HepG2 (cell line): ENCODE data around the gene SLC38A3. TPM values are rescaled to one million over a fixed set of nuclear protein-coding genes. Genes with fewer than 3 reads are reported as not detected.

ENCODE experiments used
- ATAC-seq: fragments of 200-7000 bp; cut with Tn5 transposase; 3 replicates; pipeline ENCODE4 v1.9.1; 2020; ENCODE audit warnings: mild to moderate bottlenecking, moderate library complexity
- BruUV-seq: library from RNA; stranded (reverse); fragments of 400-500 nt; replicated peaks from 2 replicates; lab custom pipeline; 2021; lab: Mats Ljungman, UMichigan
- CTCF ChIA-PET: fragments of 300-600 bp; formaldehyde crosslinking; extraction: SDS; loops from one replicate; lab custom pipeline; 2021; ENCODE audit warnings: low total read pairs, inconsistent platforms, low intra/inter-chr PET ratio; lab: Yijun Ruan, JAX
- POLR2A ChIA-PET: fragments of 350-600 bp; sonication (Branson Sonifier 250); formaldehyde crosslinking; loops from one replicate; lab custom pipeline; 2020; ENCODE audit warnings: antibody characterized with exemption, inconsistent platforms; lab: Yijun Ruan, JAX
- DNase-seq: peaks from one replicate; pipeline ENCODE4 v3.0.0-alpha.2; 2015; ENCODE audit warnings: low spot score
- FAIRE-seq: peaks from 3 replicates; lab custom pipeline; 2011; peaks lifted over from hg19 to GRCh38; lab: Jason Lieb, UNC
- H2AFZ ChIP-seq: one replicate; pipeline ENCODE4 v1.6.1; 2011; ENCODE audit warnings: low read length, inconsistent platforms
- H3K27ac ChIP-seq: fragments of 300-600 bp; 3 replicates; pipeline ENCODE4 v1.8.0; 2011; ENCODE audit warnings: mixed run types, mild to moderate bottlenecking, mixed read lengths, low read length, inconsistent platforms; ENCODE audit not compliant: insufficient read depth; ENCODE audit errors: extremely low read length
- H3K27me3 ChIP-seq, 2 experiments: fragments of 200-600 bp in 1 of 2; 2 replicates in 1 of 2; 3 replicates in 1 of 2; pipeline versions ENCODE4 v1.6.0 to v1.8.0; 2011; ENCODE audit warnings: low read length in 2 of 2, mild to moderate bottlenecking in 2 of 2, moderate library complexity in 2 of 2, inconsistent platforms in 1 of 2; ENCODE audit not compliant: insufficient read depth in 2 of 2, control insufficient read depth in 1 of 2
- H3K36me3 ChIP-seq, 2 experiments: fragments of 200-600 bp in 1 of 2; replicated peaks in 1 of 2; 2 replicates in 1 of 2; 3 replicates in 1 of 2; pipeline versions ENCODE4 v1.5.1 to v1.8.0; 2011; ENCODE audit warnings: low read length in 2 of 2, inconsistent platforms in 1 of 2; ENCODE audit not compliant: insufficient read depth in 2 of 2, control insufficient read depth in 1 of 2
- H3K4me1 ChIP-seq: 2 replicates; pipeline ENCODE4 v1.5.1; 2012; ENCODE audit warnings: low read length, inconsistent platforms; ENCODE audit not compliant: insufficient read depth
- H3K4me2 ChIP-seq: 2 replicates; pipeline ENCODE4 v1.6.0; 2011; ENCODE audit warnings: low read depth, low read length, inconsistent platforms
- H3K4me3 ChIP-seq, 3 experiments: fragments of 200-600 bp in 1 of 3; sonication (generic), shearing (Covaris generic) in 1 of 3; replicated peaks in 1 of 3; 2 replicates each; pipeline ENCODE4 v1.5.1; 2011 to 2016; ENCODE audit warnings: low read length in 3 of 3, inconsistent platforms in 2 of 3, low read depth in 2 of 3, mild to moderate bottlenecking in 2 of 3, control low read depth in 1 of 3, mixed read lengths in 1 of 3; ENCODE audit not compliant: insufficient read depth in 1 of 3
- H3K79me2 ChIP-seq: one replicate; pipeline ENCODE4 v1.6.1; 2011; ENCODE audit warnings: low read length, inconsistent platforms; ENCODE audit not compliant: insufficient read depth
- H3K9ac ChIP-seq: 2 replicates; pipeline ENCODE4 v1.6.0; 2011; ENCODE audit warnings: mild to moderate bottlenecking, low read depth, low read length, inconsistent platforms; ENCODE audit not compliant: insufficient read depth
- H3K9me3 ChIP-seq: 2 replicates; pipeline ENCODE4 v1.5.1; 2012; ENCODE audit warnings: mild to moderate bottlenecking, low read length
- H4K20me1 ChIP-seq: 2 replicates; pipeline ENCODE4 v1.6.0; 2011; ENCODE audit warnings: inconsistent platforms, mild to moderate bottlenecking, low read length, moderate library complexity; ENCODE audit not compliant: insufficient read depth
- AGO2 ChIP-seq: fragments of 200-400 bp; formaldehyde crosslinking; optimal IDR thresholded peaks from 2 replicates; pipeline ENCODE3; 2017; ENCODE audit warnings: mild to moderate bottlenecking, low read depth, low read length, moderate library complexity
- HBP1 ChIP-seq: IDR thresholded peaks from 2 replicates; pipeline ENCODE4 v1.6.1; 2016; ENCODE audit warnings: low read depth, control low read depth
- KDM5B ChIP-seq: sonication (generic); formaldehyde crosslinking; IDR thresholded peaks from 2 replicates; pipeline ENCODE4 v1.4.0; 2020; ENCODE audit warnings: missing genetic modification reagents, mild to moderate bottlenecking, borderline replicate concordance
- NCOR1 ChIP-seq: fragments of 200-600 bp; sonication (generic); IDR thresholded peaks from 2 replicates; pipeline ENCODE4 v1.7.0; 2017; ENCODE audit warnings: antibody characterized with exemption, low read length, borderline replicate concordance
- RBFOX2 ChIP-seq: fragments of 200-400 bp; formaldehyde crosslinking; IDR thresholded peaks from 2 replicates; pipeline ENCODE4 v1.6.1; 2017; ENCODE audit warnings: low read depth, mild to moderate bottlenecking, low read length
- TEAD3 ChIP-seq: optimal IDR thresholded peaks from 2 replicates; pipeline ENCODE3; 2016; ENCODE audit warnings: borderline replicate concordance
- TFDP1 ChIP-seq: IDR thresholded peaks from 2 replicates; pipeline ENCODE4 v1.6.1; 2016; ENCODE audit warnings: missing compliant biosample characterization, missing genetic modification reagents, borderline replicate concordance
- ZNF143 ChIP-seq: sonication (generic); formaldehyde crosslinking; IDR thresholded peaks from 2 replicates; pipeline ENCODE4 v1.4.0; 2020; ENCODE audit warnings: missing genetic modification reagents
- ZNF331 ChIP-seq: sonication (generic); formaldehyde crosslinking; IDR thresholded peaks from 2 replicates; pipeline ENCODE4 v1.4.0; 2020; ENCODE audit warnings: missing genetic modification reagents
- ZNF451 ChIP-seq: sonication (generic); formaldehyde crosslinking; IDR thresholded peaks from 2 replicates; pipeline ENCODE4 v1.5.0; 2020; ENCODE audit warnings: mild to moderate bottlenecking, missing genetic modification reagents
- ZNF615 ChIP-seq: sonication (generic); formaldehyde crosslinking; IDR thresholded peaks from 2 replicates; pipeline ENCODE4 v1.5.0; 2020; ENCODE audit warnings: mild to moderate bottlenecking, missing genetic modification reagents, borderline replicate concordance
- ZNF652 ChIP-seq: IDR thresholded peaks from 2 replicates; pipeline ENCODE4 v1.6.1; 2016; ENCODE audit warnings: low read depth, borderline replicate concordance
- ZNF776 ChIP-seq: sonication (generic); formaldehyde crosslinking; IDR thresholded peaks from 2 replicates; pipeline ENCODE4 v1.4.0; 2020; ENCODE audit warnings: mild to moderate bottlenecking, missing genetic modification reagents
- WGBS: methylation state at CpG from one replicate; pipeline ENCODE4 v1.1.6; 2017; ENCODE audit warnings: low lambda C conversion rate; 5-methylcytosine and 5-hydroxymethylcytosine counted together
- in situ Hi-C: cut with HindIII; loops from 2 replicates; pipeline ENCODE4 v1.10.0; 2017; ENCODE audit warnings: low pct_unique_long_range_greater_than_20kb; ENCODE audit not compliant: extremely low pct_ligation_motif_present
- intact Hi-C: fragments of 100-400 bp; cut with micrococcal nuclease; formaldehyde crosslinking; loops from one replicate; pipeline ENCODE4 v1.10.0; 2022; ENCODE audit not compliant: unreplicated experiment
- polyA plus RNA-seq, 8 experiments: library from polyadenylated mRNA; depleted of rRNA in 3 of 8; stranded (reverse) in 7 of 8; unstranded in 1 of 8; fragments of >200 nt; fragmentation: Illumina TruSeq in 4 of 8; extraction: Trizol in 4 of 8; gene quantifications; 2 replicates each; pipeline versions ENCODE4 v1.2.1 to v1.2.3, GENCODE V29; 2011 to 2016; ENCODE audit warnings: low read depth in 4 of 8, missing spikeins in 1 of 8, mixed read lengths in 1 of 8; ENCODE audit not compliant: insufficient read depth in 1 of 8
- total RNA-seq, 5 experiments: library from RNA; depleted of rRNA; stranded (reverse); fragments of >200 nt; fragmentation: Illumina TruSeq; extraction: Trizol; gene quantifications; 2 replicates each; pipeline ENCODE4 v1.2.3, GENCODE V29; 2016; ENCODE audit warnings: low read depth in 1 of 5
- TF ChIP-seq, protein P1 (sequence below), 2 experiments: IDR thresholded peaks; 2 replicates each; pipeline ENCODE4 v1.6.1; 2011 to 2012; ENCODE audit warnings: low read length in 2 of 2, borderline replicate concordance in 1 of 2, low read depth in 1 of 2, mild to moderate bottlenecking in 1 of 2, moderate library complexity in 1 of 2

The SLC38A3 gene
- total and polyA plus RNA-seq, 2 of the 13 experiments (the other 11 are each of a cell fraction or from before 2014, with no cell fraction given), result 29.8 to 164 TPM

GRCh38 chr3:50268703-50269451 is 63.8 kb downstream of the SLC38A3 start, which contains the start of gene SEMA3B (continued):
- peak; percentile 55; the same call in 1 of the 2 replicates for TF ChIP-seq NCOR1
- TF ChIP-seq, protein P1, sequence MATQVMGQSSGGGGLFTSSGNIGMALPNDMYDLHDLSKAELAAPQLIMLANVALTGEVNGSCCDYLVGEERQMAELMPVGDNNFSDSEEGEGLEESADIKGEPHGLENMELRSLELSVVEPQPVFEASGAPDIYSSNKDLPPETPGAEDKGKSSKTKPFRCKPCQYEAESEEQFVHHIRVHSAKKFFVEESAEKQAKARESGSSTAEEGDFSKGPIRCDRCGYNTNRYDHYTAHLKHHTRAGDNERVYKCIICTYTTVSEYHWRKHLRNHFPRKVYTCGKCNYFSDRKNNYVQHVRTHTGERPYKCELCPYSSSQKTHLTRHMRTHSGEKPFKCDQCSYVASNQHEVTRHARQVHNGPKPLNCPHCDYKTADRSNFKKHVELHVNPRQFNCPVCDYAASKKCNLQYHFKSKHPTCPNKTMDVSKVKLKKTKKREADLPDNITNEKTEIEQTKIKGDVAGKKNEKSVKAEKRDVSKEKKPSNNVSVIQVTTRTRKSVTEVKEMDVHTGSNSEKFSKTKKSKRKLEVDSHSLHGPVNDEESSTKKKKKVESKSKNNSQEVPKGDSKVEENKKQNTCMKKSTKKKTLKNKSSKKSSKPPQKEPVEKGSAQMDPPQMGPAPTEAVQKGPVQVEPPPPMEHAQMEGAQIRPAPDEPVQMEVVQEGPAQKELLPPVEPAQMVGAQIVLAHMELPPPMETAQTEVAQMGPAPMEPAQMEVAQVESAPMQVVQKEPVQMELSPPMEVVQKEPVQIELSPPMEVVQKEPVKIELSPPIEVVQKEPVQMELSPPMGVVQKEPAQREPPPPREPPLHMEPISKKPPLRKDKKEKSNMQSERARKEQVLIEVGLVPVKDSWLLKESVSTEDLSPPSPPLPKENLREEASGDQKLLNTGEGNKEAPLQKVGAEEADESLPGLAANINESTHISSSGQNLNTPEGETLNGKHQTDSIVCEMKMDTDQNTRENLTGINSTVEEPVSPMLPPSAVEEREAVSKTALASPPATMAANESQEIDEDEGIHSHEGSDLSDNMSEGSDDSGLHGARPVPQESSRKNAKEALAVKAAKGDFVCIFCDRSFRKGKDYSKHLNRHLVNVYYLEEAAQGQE (IDR thresholded peaks at IDR 0.05; ENCODE audit: borderline replicate concordance in 1 of 2, low read depth in 1 of 2, low read length in 2 of 2), result 0 out of 4 replicates have a peak, but pooled peaks of 1 of the 2 experiments have one; percentile 24
- TF ChIP-seq, all 625 proteins: peak for 129

DNA sequence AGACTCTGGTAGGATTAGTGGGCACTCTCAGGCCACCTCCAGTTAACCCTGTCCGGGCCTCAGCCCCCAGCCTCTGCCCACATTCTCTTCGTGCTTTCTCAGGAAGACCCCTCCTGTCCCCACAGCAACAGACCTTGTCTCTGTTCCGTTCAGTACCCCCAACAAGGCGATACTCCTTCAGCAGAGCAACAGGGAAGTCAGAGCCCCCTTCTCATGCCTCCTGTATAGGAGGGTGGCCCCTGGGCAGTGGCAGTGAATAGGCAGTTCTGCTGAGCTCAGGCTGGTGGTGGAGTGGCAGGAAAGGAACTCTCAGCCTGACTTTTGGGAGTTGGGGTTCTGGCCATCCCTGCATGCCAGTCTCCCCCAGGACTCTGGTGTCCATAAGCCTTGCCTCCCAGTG is 64.4 kb downstream of the SLC38A3 start:
- peaks cover 88% of the 10 kb centered on the region for H3K4me1 ChIP-seq
- in situ Hi-C loops, result no loop called here
- H3K9me3 ChIP-seq, result no peaks in the 10 kb centered on the region
- H3K4me2 ChIP-seq, result peak overlapping the region; percentile 98
- peaks cover 33% of the 10 kb centered on the region for H3K79me2 ChIP-seq
- CTCF ChIA-PET, result interaction anchor here (1.2 kb wide), 1 partner anchor 9 kb away, joined by 3 read pairs; no protein-coding TSS in a partner anchor
- no peaks in the 10 kb centered on the region; a peak in 1 of 5 replicates for H3K27me3 ChIP-seq
- intact Hi-C loops, result no loop called here
- peak overlapping the region; percentile 71 to 88 (median 83) for H3K4me3 ChIP-seq
- 0% methylated on average over 4 of the region's 4 CpGs for WGBS
- no TSS peak for BruUV-seq
- H3K36me3 ChIP-seq, result peaks cover 0 to 8% of the 10 kb centered on the region in 2 experiments; a peak in 3 of 5 replicates
- H4K20me1 ChIP-seq, result no peaks in the 10 kb centered on the region; the same call in 1 of the 2 replicates
- DNase-seq (no peak), ATAC-seq (no peak), FAIRE-seq (no peak)
- H3K27ac ChIP-seq, result peak overlapping the region; percentile 88
- peak overlapping the region; percentile 94 for H3K9ac ChIP-seq
- POLR2A ChIA-PET, result interaction anchor here (1.0 to 5.5 kb wide), 13 partner anchors 8 to 74 kb away, joined by 3 to 155 read pairs (median 8); partner anchors contain the start of genes GNAI2, HYAL2, HYAL3 and LSMEM2
- no peak overlapping the region for H2AFZ ChIP-seq
- TF ChIP-seq ZNF451 (CRISPR knock-in tag) (0 out of 2 replicates have a peak, but pooled peaks have one; percentile 34), RBFOX2 (peak; percentile 1; the same call in 1 of the 2 replicates), ZNF776 (CRISPR knock-in tag) (0 out of 2 replicates have a peak, but pooled peaks have one; percentile 17), ZNF143 (CRISPR knock-in tag) (no peak), ZNF615 (no peak), TFDP1 (CRISPR knock-in tag) (0 out of 2 replicates have a peak, but pooled peaks have one; percentile 6), TEAD3 (no peak), AGO2 (peak; percentile 10), ZNF652 (CRISPR knock-in tag) (peak; percentile 38; the same call in 1 of the 2 replicates), HBP1 (CRISPR knock-in tag) (0 out of 2 replicates have a peak, but pooled peaks have one; percentile 48), ZNF331 (CRISPR knock-in tag) (0 out of 2 replicates have a peak, but pooled peaks have one; percentile 6), KDM5B (CRISPR knock-in tag) (peak; percentile 5; the same call in 1 of the 2 replicates)
